ENCODE measurements around the gene PARD6A.

PARD6A gene

GRCh38 chr16:67676516-67676915 is 15.8 kb downstream of the PARD6A start:
- peaks cover 0 to 23% of the 10 kb centered on the region in 2 experiments; a peak in 1 of 3 replicates for H3K36me3 ChIP-seq (ENCODE audit: control insufficient read depth in 2 of 2, insufficient read depth in 1 of 2, low read length in 2 of 2)
- H3K9me3 ChIP-seq (ENCODE audit: control insufficient read depth, insufficient read depth, low read depth, low read length), result no peaks in the 10 kb centered on the region
- H3K4me1 ChIP-seq (ENCODE audit: control insufficient read depth, insufficient read depth, low read length), result 0 out of 2 replicates have a peak, but pooled peaks cover 3% of the 10 kb centered on the region
- POLR2A ChIA-PET, result interaction anchor here (1.0 kb wide), 1 partner anchor 43 kb away, joined by 4 read pairs; the partner anchor contains the start of gene GFOD2
- H3K27ac ChIP-seq (ENCODE audit: extremely low read depth, low read depth, low read length), result no peak overlapping the region
- CTCF ChIA-PET, result interaction anchor here (0.7 to 1.5 kb wide), 3 partner anchors 124 to 585 kb away, joined by 3 to 4 read pairs (median 3); no protein-coding TSS in a partner anchor
- TF ChIP-seq ZNF223 (tag by site-specific recombination; IDR thresholded peaks at IDR 0.05), result no peak
- TF ChIP-seq ZNF549 (tag by site-specific recombination; IDR thresholded peaks at IDR 0.05), result no peak
- TF ChIP-seq ZNF280C (tag by site-specific recombination; IDR thresholded peaks at IDR 0.05), result no peak
- TF ChIP-seq ZNF654 (tag by site-specific recombination; IDR thresholded peaks at IDR 0.05; ENCODE audit: low read depth), result no peak
- TF ChIP-seq ZNF211 (tag by site-specific recombination; IDR thresholded peaks at IDR 0.05; ENCODE audit: low read depth), result no peak
- no peak for TF ChIP-seq ZFP3 (tag by site-specific recombination; IDR thresholded peaks at IDR 0.05; ENCODE audit: low read depth)
- TF ChIP-seq ZNF266 (tag by site-specific recombination; IDR thresholded peaks at IDR 0.05; ENCODE audit: low read depth), result no peak
- no peak for TF ChIP-seq PRDM6 (tag by site-specific recombination; IDR thresholded peaks at IDR 0.05)
- TF ChIP-seq PRDM2 (tag by site-specific recombination; IDR thresholded peaks at IDR 0.05; ENCODE audit: borderline replicate concordance), result no peak
- TF ChIP-seq ZSCAN4 (tag by site-specific recombination; IDR thresholded peaks at IDR 0.05), result no peak
- no peak for TF ChIP-seq KLF9 (tag by site-specific recombination; IDR thresholded peaks at IDR 0.05; ENCODE audit: low read depth)
- no peak for TF ChIP-seq HOXC10 (CRISPR knock-in tag; IDR thresholded peaks at IDR 0.05)
- H3K4me3 ChIP-seq (ENCODE audit: low read depth, low read length), result no peak overlapping the region

GRCh38 chr16:67676939-67677338 is 16.2 kb downstream of the PARD6A start:
- ChIA-PET POLR2A (interaction anchor here (1.0 kb wide), 1 partner anchor 43 kb away, joined by 4 read pairs; the partner anchor contains the start of gene GFOD2), CTCF (interaction anchor here (0.7 to 1.5 kb wide), 3 partner anchors 123 to 584 kb away, joined by 3 to 4 read pairs (median 3); no protein-coding TSS in a partner anchor)
- peaks cover 0 to 26% of the 10 kb centered on the region in 2 experiments; a peak in 1 of 3 replicates for H3K36me3 ChIP-seq (ENCODE audit: control insufficient read depth in 2 of 2, insufficient read depth in 1 of 2, low read length in 2 of 2)
- H3K4me3 ChIP-seq (ENCODE audit: low read depth, low read length), result no peak overlapping the region
- no peaks in the 10 kb centered on the region for H3K9me3 ChIP-seq (ENCODE audit: control insufficient read depth, insufficient read depth, low read depth, low read length)
- H3K27ac ChIP-seq (ENCODE audit: extremely low read depth, low read depth, low read length), result no peak overlapping the region
- 0 out of 2 replicates have a peak, but pooled peaks cover 3% of the 10 kb centered on the region for H3K4me1 ChIP-seq (ENCODE audit: control insufficient read depth, insufficient read depth, low read length)
- no peak for TF ChIP-seq REPIN1 (tag by site-specific recombination; IDR thresholded peaks at IDR 0.05; ENCODE audit: low read depth)
- TF ChIP-seq TRIM28 (IDR thresholded peaks at IDR 0.05; ENCODE audit: borderline replicate concordance, low read length), result no peak
- no peak for TF ChIP-seq ZNF843 (tag by site-specific recombination; IDR thresholded peaks at IDR 0.05)
- no peak for TF ChIP-seq ZNF549 (tag by site-specific recombination; IDR thresholded peaks at IDR 0.05)
- no peak for TF ChIP-seq KLF16 (tag by site-specific recombination; IDR thresholded peaks at IDR 0.05)
- TF ChIP-seq ZBTB49 (tag by site-specific recombination; IDR thresholded peaks at IDR 0.05; ENCODE audit: low read depth), result no peak
- no peak for TF ChIP-seq ZNF274 (IDR thresholded peaks at IDR 0.05; ENCODE audit: low read length)
- no peak for TF ChIP-seq ZNF274 (tag by site-specific recombination; IDR thresholded peaks at IDR 0.05; ENCODE audit: borderline replicate concordance)
